PC-9 (cell line): ENCODE measurements around the gene GGN.

Experiments
- CTCF ChIP-seq: fragments of 200-600 bp; sonication (generic); conservative IDR thresholded peaks from 2 replicates; pipeline ENCODE4 v1.6.1; 2017; ENCODE audit warnings: mixed run types, antibody characterized with exemption, mild to moderate bottlenecking, moderate library complexity
- EZH2 ChIP-seq: fragments of 200-600 bp; sonication (generic); IDR thresholded peaks from 2 replicates; pipeline ENCODE4 v1.8.0; 2017; ENCODE audit warnings: antibody characterized with exemption, low read depth

DNA sequence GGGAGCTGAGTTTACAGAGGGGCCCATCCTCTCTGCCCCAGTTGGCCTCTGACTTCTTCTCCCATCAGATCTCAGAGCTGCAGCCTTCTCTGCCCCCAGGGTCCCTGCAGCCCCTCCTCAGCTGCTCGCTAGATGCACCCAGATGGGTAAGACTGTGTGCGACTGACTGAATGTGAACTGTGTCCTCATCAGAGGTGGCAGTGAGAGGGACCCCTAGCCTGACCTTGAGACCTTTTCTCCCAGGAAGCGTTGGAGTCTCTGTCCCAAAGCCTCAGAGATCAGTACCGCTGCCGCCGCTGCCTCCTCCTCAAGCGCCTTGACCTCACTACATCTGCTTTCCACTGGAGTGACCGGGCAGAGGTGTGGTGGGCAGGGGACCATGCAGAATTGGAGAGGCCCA is 17.4 kb upstream of the GGN start:
- no peak for TF ChIP-seq CTCF
- TF ChIP-seq EZH2, result no peak
